Bronchial epithelial cell (primary cell): ENCODE data around the gene H6PD. TPM values are rescaled to one million over a fixed set of nuclear protein-coding genes. Genes with fewer than 3 reads are reported as not detected.

Source experiments
- DNase-seq: peaks from one replicate; pipeline ENCODE4 v3.0.0-alpha.2; 2010; ENCODE audit warnings: low read depth
- FAIRE-seq: peaks from 2 replicates; lab custom pipeline; 2011; peaks lifted over from hg19 to GRCh38; lab: Jason Lieb, UNC
- H3K27me3 ChIP-seq: 2 replicates; pipeline ENCODE4 v1.5.1; 2011; ENCODE audit warnings: low read length; ENCODE audit not compliant: control insufficient read depth, insufficient read depth
- H3K36me3 ChIP-seq: 2 replicates; pipeline ENCODE4 v1.5.1; 2011; ENCODE audit warnings: low read length; ENCODE audit not compliant: control insufficient read depth, insufficient read depth
- H3K4me3 ChIP-seq: 2 replicates; pipeline ENCODE4 v1.5.1; 2011; ENCODE audit warnings: mild to moderate bottlenecking, low read depth, low read length, control low read depth
- total RNA-seq: library from RNA; depleted of rRNA; stranded (reverse); fragments of >200 nt; gene quantifications from 2 replicates; pipeline ENCODE4 v1.2.1, GENCODE V29; 2014
- TF ChIP-seq, protein P1 (sequence below): IDR thresholded peaks from 2 replicates; pipeline ENCODE4 v1.5.1; 2011; ENCODE audit warnings: mild to moderate bottlenecking, moderate library complexity, low read length, control low read depth, inconsistent platforms; ENCODE audit not compliant: insufficient read depth, severe bottlenecking

H6PD gene
- total RNA-seq, 1 donor from 2014 or later: 5.5 TPM

DNA sequence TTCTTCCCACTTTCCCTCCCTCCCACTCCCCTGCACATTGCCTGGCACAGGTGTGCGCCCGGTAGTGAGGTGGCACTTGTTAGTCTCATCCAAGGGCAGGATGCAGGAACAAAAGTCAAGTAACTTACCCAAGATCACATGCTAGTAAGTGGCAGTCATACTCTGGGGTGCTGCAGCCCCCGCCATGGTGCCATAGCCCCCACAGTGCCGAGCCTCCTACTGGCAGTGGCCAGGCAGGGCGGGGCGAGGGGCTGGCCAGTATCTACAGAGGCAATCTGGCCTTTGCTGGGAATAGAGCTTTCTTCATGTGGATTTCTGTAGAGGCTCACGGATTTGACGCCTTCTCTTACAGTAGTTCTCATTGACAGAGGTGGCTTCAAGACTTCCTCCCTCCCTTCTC lies 26.9 kb downstream of the H6PD start:
- H3K27me3 ChIP-seq: no peaks in the 10 kb centered on the region
- H3K36me3 ChIP-seq: no peaks in the 10 kb centered on the region
- TF ChIP-seq, protein P1, sequence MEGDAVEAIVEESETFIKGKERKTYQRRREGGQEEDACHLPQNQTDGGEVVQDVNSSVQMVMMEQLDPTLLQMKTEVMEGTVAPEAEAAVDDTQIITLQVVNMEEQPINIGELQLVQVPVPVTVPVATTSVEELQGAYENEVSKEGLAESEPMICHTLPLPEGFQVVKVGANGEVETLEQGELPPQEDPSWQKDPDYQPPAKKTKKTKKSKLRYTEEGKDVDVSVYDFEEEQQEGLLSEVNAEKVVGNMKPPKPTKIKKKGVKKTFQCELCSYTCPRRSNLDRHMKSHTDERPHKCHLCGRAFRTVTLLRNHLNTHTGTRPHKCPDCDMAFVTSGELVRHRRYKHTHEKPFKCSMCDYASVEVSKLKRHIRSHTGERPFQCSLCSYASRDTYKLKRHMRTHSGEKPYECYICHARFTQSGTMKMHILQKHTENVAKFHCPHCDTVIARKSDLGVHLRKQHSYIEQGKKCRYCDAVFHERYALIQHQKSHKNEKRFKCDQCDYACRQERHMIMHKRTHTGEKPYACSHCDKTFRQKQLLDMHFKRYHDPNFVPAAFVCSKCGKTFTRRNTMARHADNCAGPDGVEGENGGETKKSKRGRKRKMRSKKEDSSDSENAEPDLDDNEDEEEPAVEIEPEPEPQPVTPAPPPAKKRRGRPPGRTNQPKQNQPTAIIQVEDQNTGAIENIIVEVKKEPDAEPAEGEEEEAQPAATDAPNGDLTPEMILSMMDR: no peak
- no peak for FAIRE-seq
- DNase-seq: no peak
- H3K4me3 ChIP-seq: no peak overlapping the region

DNA sequence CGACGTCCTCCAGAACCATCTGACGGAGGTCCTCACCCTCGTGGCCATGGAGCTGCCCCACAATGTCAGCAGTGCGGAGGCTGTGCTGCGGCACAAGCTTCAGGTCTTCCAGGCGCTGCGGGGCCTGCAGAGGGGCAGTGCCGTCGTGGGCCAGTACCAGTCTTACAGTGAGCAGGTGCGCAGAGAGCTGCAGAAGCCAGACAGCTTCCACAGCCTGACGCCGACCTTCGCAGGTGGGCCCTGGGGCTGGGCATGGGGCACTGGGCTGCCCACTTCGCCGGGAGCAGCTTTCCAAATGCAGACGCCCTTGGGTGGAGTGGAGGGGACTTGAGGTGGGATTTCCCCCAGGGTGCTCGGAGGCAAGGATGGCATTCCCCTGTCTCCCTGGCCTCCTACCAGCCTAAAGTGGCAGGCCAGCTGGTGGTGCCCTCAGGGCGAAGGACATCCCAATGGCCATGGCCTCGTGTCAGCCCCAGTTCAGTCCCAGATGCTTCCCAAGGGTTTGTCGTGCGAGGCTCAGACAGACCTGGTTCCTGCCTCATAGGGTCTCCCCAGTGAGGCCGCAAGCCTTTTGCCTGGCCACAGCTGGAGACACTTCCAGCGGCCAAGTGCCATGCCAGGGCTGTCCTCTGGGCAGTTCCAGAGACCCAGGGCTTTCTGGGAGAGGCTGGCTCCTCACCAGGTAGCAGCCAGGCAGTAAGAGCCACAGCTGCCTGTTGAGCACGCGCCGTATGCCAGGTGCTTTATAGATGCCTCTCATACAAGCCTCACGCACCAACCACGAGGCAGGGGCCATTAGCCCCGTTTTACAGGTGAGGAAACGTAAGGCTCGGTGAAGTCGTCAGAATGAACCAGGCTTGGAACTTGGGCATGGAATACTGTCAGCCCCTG lies 27.8 kb downstream of the H6PD start:
- no peak overlapping the region for H3K4me3 ChIP-seq
- TF ChIP-seq, protein P1: no peak
- DNase-seq (no peak), FAIRE-seq (no peak)
- no peaks in the 10 kb centered on the region for H3K36me3 ChIP-seq
- no peaks in the 10 kb centered on the region for H3K27me3 ChIP-seq

DNA sequence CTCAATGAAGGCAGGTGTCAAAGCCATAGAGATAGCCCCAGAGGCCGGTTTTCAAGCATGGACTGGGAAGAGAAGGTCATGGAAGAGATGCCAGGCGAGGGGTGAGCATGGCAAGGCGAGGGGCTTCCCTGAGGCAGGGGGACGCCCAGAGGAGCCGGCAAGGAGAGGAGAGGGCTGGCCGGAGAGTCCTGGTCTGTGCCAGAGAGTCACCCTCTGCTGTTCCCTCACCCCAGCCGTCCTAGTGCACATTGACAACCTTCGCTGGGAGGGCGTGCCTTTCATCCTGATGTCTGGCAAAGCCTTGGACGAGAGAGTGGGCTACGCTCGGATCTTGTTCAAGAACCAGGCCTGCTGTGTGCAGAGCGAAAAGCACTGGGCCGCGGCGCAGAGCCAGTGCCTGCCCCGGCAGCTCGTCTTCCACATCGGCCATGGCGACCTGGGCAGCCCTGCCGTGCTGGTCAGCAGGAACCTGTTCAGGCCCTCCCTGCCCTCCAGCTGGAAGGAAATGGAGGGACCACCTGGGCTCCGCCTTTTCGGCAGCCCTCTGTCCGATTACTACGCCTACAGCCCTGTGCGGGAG lies 28.8 kb downstream of the H6PD start:
- DNase-seq: no peak
- no peak for FAIRE-seq
- H3K36me3 ChIP-seq: no peaks in the 10 kb centered on the region

DNA sequence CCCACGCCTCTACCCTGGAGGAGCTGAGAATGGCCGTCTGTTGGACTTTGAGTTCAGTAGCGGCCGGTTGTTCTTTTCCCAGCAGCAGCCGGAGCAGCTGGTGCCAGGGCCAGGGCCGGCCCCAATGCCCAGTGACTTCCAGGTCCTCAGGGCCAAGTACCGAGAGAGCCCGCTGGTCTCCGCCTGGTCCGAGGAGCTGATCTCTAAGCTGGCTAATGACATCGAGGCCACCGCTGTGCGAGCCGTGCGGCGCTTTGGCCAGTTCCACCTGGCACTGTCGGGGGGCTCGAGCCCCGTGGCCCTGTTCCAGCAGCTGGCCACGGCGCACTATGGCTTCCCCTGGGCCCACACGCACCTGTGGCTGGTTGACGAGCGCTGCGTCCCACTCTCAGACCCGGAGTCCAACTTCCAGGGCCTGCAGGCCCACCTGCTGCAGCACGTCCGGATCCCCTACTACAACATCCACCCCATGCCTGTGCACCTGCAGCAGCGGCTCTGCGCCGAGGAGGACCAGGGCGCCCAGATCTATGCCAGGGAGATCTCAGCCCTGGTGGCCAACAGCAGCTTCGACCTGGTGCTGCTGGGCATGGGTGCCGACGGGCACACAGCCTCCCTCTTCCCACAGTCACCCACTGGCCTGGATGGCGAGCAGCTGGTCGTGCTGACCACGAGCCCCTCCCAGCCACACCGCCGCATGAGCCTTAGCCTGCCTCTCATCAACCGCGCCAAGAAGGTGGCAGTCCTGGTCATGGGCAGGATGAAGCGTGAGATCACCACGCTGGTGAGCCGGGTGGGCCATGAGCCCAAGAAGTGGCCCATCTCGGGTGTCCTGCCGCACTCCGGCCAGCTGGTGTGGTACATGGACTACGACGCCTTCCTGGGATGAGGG lies 29.7 kb downstream of the H6PD start:
- TF ChIP-seq, protein P1: no peak
- Histone ChIP-seq H3K4me3 (no peak overlapping the region), H3K27me3 (no peaks in the 10 kb centered on the region), H3K36me3 (no peaks in the 10 kb centered on the region)
- no peak for DNase-seq
- FAIRE-seq: no peak

More for the DNA sequence above, 28.8 kb downstream of the H6PD start:
- Histone ChIP-seq H3K27me3 (no peaks in the 10 kb centered on the region), H3K4me3 (no peak overlapping the region)
- TF ChIP-seq, protein P1: no peak

DNA sequence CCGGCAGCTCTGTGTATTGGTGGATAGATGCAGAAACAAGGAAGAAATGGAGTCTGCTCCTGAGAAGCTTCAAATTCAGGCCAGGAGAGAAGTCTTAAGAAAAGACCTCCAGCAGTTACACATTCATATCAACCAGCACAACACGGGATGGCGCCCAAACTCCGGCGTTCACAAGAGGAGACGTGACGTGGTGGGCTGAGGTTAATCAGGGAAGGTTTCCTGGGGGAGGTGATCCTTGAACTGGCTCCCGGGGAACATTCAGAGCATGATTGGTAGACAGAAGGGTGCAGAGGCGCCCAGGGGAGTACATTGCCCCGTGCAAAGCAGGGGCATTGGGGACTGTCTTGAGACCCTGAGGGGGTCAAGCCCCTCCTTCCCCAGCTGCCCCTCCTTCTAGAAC lies 30.5 kb downstream of the H6PD start:
- Histone ChIP-seq H3K27me3 (peaks cover 1% of the 10 kb centered on the region), H3K4me3 (no peak overlapping the region), H3K36me3 (no peaks in the 10 kb centered on the region)
- FAIRE-seq (no peak), DNase-seq (no peak)
- TF ChIP-seq, protein P1: no peak
